GM12878 (cell line): ENCODE results near the gene PYM1.

Experiments
- NBN ChIP-seq: fragments of 450-650 bp; IDR thresholded peaks from 2 replicates; pipeline ENCODE4 v1.6.1; 2016
- RAD21 ChIP-seq: IDR thresholded peaks from 2 replicates; pipeline ENCODE4 v1.6.1; 2011; ENCODE audit warnings: mild to moderate bottlenecking, low read depth, low read length, moderate library complexity; ENCODE audit not compliant: insufficient read depth

DNA sequence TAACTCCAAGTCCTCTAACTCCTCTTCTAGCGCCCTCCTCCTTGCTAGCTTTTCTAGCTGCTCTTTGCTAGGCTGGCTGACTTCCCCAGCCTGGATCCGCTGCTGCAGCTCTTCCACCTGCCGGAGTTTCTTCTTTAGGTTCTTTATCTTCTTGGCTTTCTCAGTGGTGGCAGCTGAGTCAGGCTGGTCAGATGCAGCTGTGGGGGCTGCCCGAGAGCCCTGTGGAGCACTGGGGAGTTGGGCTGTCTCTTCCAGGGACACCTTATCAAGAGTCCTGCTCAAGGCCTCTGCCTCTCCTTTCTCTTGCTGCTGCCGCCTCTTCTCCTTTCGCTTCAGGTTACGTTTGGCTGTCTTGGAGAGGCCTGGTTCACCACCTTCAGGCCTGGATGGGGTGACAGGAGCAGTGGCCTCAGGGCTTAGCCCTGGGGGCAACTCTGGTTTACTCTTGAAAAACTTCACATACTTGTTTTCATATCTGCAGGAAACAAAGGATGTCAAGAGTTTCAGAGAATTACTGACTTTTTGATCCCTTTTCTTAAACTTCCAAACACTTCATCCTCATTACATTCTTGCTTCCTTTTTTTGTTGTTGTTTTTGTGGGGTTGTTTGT is 25.7 kb downstream of the PYM1 start:
- TF ChIP-seq NBN (no peak), RAD21 (no peak)
